HG02852 (cell line): ENCODE data around the gene ADAMTS2.

Source experiments
- ATAC-seq: cut with Tn5 transposase; IDR thresholded peaks from one replicate; pipeline ENCODE4 v1.9.1; 2021; ENCODE audit warnings: mild to moderate bottlenecking, moderate library complexity; ENCODE audit not compliant: unreplicated experiment

The ADAMTS2 gene

DNA sequence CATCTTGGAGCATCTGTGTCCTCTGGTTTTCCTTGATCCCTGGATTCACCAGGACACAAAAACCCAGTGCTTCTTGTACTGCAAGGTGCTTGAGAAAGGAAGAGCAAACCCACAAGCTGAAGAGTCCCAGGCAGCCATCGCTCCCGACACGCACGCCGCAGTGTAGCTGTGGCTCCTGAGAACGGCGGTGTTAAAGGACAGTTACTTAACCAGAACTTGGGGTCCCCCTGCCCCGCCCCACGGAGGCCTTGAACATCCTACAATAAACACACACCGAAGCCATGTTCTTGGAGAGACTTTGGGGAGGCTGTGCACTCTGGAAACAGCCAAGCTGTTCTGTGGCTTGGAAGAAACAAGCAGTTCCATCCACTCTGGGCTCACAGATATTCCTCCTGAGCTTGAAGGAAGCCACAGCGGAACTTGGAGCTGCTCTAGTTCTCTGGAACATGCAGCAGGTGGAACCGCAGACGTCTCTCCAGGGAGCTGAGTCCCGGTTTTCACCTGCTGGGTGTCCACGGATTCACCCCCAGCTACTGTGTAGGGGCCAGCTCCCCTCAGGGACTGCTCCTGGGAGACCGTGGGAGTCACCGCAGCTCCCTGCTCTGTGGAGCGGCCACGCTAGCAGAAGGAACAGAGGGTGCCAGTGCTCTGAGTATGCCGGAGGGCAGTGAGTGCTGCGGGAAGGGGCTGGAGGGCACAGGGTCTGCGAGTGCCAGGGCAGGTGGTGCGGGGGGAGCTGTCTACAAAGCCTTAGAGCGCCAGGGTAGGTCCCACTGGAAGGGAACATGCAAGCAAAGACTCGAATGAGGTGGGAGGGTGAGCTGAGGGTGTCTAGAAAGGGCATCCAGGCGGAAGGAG lies 107.3 kb downstream of the ADAMTS2 start:
- no peak for ATAC-seq

- no peak for ATAC-seq
Observed at GRCh38 chr5:179235416-179236400, 109.6 kb downstream of the ADAMTS2 start.

DNA sequence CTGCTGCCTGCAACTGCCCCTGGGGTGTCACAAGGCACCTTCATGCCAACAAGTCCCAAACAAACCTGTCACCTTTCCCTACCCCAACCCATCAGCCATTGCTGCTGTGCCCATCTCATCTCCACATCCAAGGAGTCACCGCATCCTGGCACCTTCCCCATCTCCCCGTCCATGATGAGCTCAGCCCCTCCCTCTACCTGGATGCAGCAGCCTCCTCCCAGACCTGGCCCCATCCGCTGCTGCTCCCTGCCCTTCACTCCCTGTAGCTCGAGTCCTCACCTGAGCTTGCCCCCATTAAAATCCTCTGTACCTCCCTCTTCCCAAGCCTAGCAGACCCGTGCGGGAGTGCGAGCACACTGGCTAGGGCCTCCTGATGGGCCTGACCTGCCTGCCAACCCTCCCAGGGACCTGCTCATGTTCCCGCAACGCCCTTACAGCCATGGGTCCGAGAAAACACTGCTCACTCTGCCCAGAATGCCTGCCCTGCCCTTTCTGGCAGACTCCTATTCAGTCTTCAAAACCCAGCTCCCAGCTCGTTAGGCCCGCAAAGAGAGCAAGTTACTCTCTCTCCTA lies 110.6 kb downstream of the ADAMTS2 start:
- no peak for ATAC-seq

GRCh38 chr5:179233909-179234562 lies 111.2 kb downstream of the ADAMTS2 start:
- no peak for ATAC-seq

- ATAC-seq, result no peak
Observed at GRCh38 chr5:179232091-179232735, 113.0 kb downstream of the ADAMTS2 start.

GRCh38 chr5:179231309-179231708 lies 114.0 kb downstream of the ADAMTS2 start:
- ATAC-seq, result no peak

GRCh38 chr5:179230061-179230461 lies 115.2 kb downstream of the ADAMTS2 start:
- ATAC-seq, result no peak

DNA sequence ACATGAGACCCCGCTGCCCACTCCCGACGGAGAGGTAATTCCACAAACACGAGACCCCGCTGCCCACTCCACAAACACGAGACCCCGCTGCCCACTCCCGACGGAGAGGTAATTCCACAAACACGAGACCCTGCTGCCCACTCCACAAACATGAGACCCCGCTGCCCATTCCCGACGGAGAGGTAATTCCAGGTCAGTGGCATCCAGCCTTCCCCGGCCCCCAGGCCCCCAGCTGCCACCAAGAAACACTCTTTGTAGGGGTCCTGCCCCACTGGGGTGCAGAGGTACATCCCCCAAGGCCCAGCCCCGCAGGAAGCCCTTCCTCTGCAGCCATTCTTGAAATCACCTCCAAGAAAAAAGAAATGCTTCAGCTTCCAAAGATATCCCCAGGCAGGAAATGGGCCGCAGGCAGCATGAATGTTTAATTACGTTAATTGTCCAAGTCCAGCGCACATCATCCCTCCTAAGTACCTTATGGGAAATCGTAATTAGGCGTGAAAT lies 115.9 kb downstream of the ADAMTS2 start:
- no peak for ATAC-seq

DNA sequence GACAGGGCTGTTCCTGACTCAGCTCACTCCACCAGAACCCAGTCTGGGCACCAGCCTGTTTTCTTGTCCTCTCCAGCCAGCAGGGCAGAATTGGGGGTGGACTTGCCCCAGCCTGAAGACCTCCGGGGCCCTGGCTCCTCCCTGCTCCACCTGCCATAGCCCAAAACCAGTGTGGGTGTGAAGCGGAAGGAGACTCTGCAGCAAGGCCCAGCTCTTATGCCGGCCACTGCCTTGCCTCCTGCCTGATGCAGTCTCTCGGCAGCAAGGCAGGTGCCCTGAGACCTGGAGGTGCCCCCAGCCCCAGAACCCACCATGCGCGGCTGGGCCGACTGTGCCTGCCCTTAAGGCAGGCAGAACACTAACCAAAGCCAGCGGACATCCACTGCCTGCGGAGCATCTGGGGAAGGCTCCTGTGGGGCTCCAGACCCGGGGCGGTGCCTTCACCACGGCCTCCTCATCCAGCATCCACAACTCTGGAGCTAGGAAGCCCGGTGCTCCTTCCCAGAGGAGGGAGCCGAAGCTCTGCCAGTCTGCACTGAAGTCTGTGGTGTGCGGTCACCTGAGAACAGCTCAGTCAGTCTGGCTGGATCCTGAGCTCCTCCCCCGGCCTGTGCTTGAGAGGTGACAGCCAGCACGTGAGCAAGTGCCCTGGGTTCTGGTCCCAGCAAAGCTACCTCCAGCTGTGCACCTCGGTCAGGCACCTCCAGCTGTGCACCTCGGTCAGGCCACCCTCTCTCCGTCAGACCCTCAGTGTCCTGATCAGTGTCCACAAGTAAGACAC lies 116.7 kb downstream of the ADAMTS2 start:
- no peak for ATAC-seq

DNA sequence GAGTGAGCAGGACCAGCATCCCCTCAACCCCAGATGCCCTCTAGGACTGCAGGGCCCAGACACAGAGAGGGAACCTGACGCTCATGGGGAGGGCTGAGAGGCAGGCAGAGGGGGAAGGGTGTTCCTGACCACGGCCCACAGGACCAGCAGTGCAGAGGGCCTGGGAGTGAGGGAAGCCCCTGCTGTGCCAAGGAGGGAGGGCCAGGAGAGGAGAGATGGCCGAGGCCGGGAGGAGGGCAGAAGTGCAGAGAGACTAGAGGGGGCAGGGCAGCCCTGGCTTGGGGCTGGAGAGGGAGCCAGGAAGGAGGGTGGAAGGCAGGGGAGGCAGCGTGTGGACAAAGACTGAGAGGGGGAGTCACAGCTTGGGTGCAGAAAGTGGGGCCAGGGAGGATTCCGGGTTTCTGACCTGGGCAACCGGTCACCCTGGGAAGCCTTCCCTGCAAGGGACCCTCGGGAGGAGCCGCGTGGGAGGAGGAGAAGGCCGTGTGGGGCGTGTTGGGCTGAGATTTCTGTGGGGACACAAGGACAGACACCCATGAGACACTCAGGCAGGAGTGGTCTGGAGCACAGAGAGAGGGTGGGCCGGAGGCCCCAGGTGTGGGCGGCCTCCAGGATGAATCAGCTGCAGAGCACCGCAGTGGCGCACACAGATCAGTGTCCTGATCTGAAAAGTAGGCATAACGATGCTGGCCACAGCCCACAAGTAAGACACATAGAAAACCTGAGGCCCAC lies 117.5 kb downstream of the ADAMTS2 start:
- no peak for ATAC-seq

DNA sequence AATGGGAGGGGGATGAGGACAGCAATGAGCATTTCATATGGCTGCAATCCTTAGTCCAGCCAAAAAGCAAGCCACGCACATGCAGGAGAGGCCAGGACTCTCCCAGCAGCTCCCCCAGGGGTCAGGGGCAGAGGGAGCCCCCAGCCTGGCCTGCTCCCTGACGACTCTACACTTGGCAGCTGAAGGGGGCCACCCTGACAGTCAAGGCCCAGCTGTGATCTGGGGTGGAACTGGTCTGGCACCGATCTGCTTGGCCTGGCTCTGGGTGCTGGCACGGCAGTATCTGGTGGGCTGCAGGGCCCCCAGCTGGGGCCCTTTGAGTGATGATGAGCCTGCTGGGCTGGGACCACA lies 118.1 kb downstream of the ADAMTS2 start:
- no peak for ATAC-seq

DNA sequence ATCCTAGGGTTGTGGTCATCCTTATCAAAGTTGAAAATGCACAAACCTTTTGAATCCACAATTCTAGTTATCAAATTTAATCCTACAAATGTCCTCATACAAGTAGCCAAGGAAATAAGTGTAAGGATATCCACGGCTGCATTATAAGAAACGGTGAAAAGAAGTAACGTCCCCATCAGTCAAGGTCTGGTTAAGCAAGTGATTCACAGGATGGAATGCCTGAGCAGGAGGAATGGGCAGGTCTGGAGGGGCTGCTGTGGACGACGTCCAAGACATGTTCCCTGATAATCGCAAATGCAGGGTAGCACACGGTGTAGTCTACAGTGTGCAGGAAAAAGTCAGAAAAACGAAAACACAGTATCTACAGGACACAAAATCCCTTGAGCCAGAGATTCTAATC lies 118.6 kb downstream of the ADAMTS2 start:
- ATAC-seq, result no peak

GRCh38 chr5:179225387-179225786 lies 119.9 kb downstream of the ADAMTS2 start:
- ATAC-seq, result no peak

- ATAC-seq, result no peak
Observed at GRCh38 chr5:179224741-179225140, 120.5 kb downstream of the ADAMTS2 start.

GRCh38 chr5:179223961-179224360 lies 121.3 kb downstream of the ADAMTS2 start:
- ATAC-seq, result no peak

- no peak for ATAC-seq
Observed at GRCh38 chr5:179223528-179223927, 121.7 kb downstream of the ADAMTS2 start.

DNA sequence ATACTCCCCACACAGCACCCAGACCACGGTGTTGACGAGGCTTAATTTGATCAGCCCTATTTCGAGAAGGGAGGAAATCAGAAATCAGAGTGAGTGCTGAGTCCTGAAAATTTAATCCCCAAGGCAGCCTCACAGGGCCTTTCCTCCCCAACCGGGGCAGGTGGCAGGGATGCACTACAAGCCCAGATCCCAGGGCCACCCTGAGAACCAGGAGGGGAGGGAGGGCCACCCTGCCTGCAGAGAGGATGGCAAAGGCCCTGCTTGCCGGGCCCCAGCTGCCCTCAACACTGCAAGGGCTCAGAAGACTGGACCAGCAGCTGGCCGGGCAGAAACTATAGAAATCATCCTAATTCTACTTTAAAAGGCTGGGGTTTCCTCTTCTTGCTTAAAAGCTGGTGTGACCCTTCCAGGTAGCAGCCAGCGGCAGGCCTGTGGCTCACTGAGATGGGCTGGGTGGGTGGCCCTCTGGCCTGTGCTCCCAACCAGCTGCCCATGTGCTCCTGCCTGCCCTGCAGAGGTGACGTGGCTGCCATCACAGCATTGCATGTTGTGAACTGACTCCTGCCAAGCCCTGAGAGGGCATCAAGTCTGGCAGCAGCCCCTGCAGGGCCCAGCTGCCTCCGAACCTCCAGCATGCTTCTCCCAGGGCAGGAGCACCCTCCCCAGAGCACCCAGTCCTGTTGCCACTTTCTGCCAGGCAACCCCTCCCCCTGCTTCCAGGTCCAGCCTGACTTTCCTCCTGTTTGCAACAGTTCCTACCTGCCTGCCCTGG lies 122.8 kb downstream of the ADAMTS2 start:
- no peak for ATAC-seq

GRCh38 chr5:179221877-179222220 lies 123.4 kb downstream of the ADAMTS2 start:
- no peak for ATAC-seq
